Effector memory CD4-positive, alpha-beta T cell (primary cell): ENCODE results near the gene PWWP3B.
"Not testable (repeated sequence)": the region's sequence is repeated elsewhere in the genome, so short reads cannot be mapped to it uniquely, and the experiment has no call there.

Experiments used
- DNase-seq, 3 donors: peaks; one replicate each; pipeline ENCODE4 v3.0.0-alpha.2; 2020
- H3K27ac ChIP-seq: 2 replicates; pipeline ENCODE4 v1.7.0; 2013; ENCODE audit warnings: mild to moderate bottlenecking, low read length, moderate library complexity; ENCODE audit not compliant: insufficient read depth, poor library complexity, severe bottlenecking
- H3K27me3 ChIP-seq: replicated peaks from 2 replicates; pipeline ENCODE4 v1.7.0; 2013; ENCODE audit warnings: mild to moderate bottlenecking, low read length; ENCODE audit not compliant: insufficient read depth, control insufficient read depth, poor library complexity, severe bottlenecking
- H3K36me3 ChIP-seq: 2 replicates; pipeline ENCODE4 v1.7.0; 2013; ENCODE audit warnings: mild to moderate bottlenecking, low read length, moderate library complexity; ENCODE audit not compliant: control insufficient read depth, insufficient read depth
- H3K4me1 ChIP-seq: 2 replicates; pipeline ENCODE4 v1.7.0; 2013; ENCODE audit warnings: low read length, mild to moderate bottlenecking; ENCODE audit not compliant: control insufficient read depth, insufficient read depth, poor library complexity, severe bottlenecking
- H3K4me3 ChIP-seq: 2 replicates; pipeline ENCODE4 v1.7.0; 2013; ENCODE audit warnings: low read length, low read depth, mild to moderate bottlenecking; ENCODE audit not compliant: insufficient read depth, poor library complexity, severe bottlenecking
- H3K9me3 ChIP-seq: 2 replicates; pipeline ENCODE4 v1.7.0; 2013; ENCODE audit warnings: mild to moderate bottlenecking, low read length, moderate library complexity; ENCODE audit not compliant: control insufficient read depth

The PWWP3B gene

GRCh38 chrX:106183685-106184084 is 15.6 kb downstream of the PWWP3B start:
- not testable (repeated sequence) for H3K27me3 ChIP-seq, H3K27ac ChIP-seq, H3K4me3 ChIP-seq, H3K4me1 ChIP-seq, H3K9me3 ChIP-seq, H3K36me3 ChIP-seq, DNase-seq

GRCh38 chrX:106201502-106202178 is 33.5 kb downstream of the PWWP3B start:
- H3K9me3 ChIP-seq: no peaks in the 10 kb centered on the region
- no peaks in the 10 kb centered on the region for H3K36me3 ChIP-seq
- H3K4me1 ChIP-seq: no peaks in the 10 kb centered on the region
- DNase-seq: no peak
- no peak overlapping the region for H3K27ac ChIP-seq
- H3K27me3 ChIP-seq: no peaks in the 10 kb centered on the region
- H3K4me3 ChIP-seq: no peak overlapping the region

GRCh38 chrX:106203315-106203714 is 35.2 kb downstream of the PWWP3B start:
- H3K4me1 ChIP-seq: no peaks in the 10 kb centered on the region
- H3K27ac ChIP-seq: no peak overlapping the region
- no peaks in the 10 kb centered on the region for H3K9me3 ChIP-seq
- H3K4me3 ChIP-seq: no peak overlapping the region
- no peaks in the 10 kb centered on the region for H3K27me3 ChIP-seq
- DNase-seq: no peak
- H3K36me3 ChIP-seq: no peaks in the 10 kb centered on the region

- H3K27me3 ChIP-seq: no peaks in the 10 kb centered on the region
- no peak overlapping the region for H3K27ac ChIP-seq
- DNase-seq: no peak
- no peaks in the 10 kb centered on the region for H3K36me3 ChIP-seq
- H3K4me3 ChIP-seq: no peak overlapping the region
- H3K9me3 ChIP-seq: no peaks in the 10 kb centered on the region
- no peaks in the 10 kb centered on the region for H3K4me1 ChIP-seq
Measured at GRCh38 chrX:106208154-106208553, 40.0 kb downstream of the PWWP3B start.
